NT2/D1 (cell line): ENCODE measurements around the gene CDC42EP4.
A peak's percentile ranks its signal among the peaks of the same experiment; 100 is the strongest.
"Not testable (repeated sequence)": the region's sequence is repeated elsewhere in the genome, so short reads cannot be mapped to it uniquely, and the experiment has no call there.

Source experiments
- DNase-seq: peaks from one replicate; pipeline ENCODE4 v3.0.0-alpha.2; 2011; ENCODE audit warnings: low read depth, low spot score
- H3K27me3 ChIP-seq: 2 replicates; pipeline ENCODE4 v1.6.0; 2011; ENCODE audit warnings: mild to moderate bottlenecking; ENCODE audit not compliant: insufficient read length, insufficient read depth
- H3K36me3 ChIP-seq: 2 replicates; pipeline ENCODE4 v1.6.1; 2011; ENCODE audit warnings: mild to moderate bottlenecking, low read length, mixed read lengths; ENCODE audit not compliant: insufficient read depth, insufficient read length
- H3K4me1 ChIP-seq: 2 replicates; pipeline ENCODE4 v1.5.1; 2011; ENCODE audit not compliant: insufficient read depth, insufficient read length
- H3K4me3 ChIP-seq: 2 replicates; pipeline ENCODE4 v1.5.1; 2011; ENCODE audit warnings: low read depth; ENCODE audit not compliant: insufficient read length
- H3K9ac ChIP-seq: 2 replicates; pipeline ENCODE4 v1.6.0; 2011; ENCODE audit warnings: low read depth; ENCODE audit not compliant: insufficient read length
- H3K9me3 ChIP-seq: 2 replicates; pipeline ENCODE4 v1.5.1; 2011; ENCODE audit warnings: mild to moderate bottlenecking, low read length; ENCODE audit not compliant: insufficient read depth
- SUZ12 ChIP-seq: IDR thresholded peaks from 2 replicates; pipeline ENCODE4 v1.6.1; 2011; ENCODE audit not compliant: insufficient read length, insufficient read depth; ENCODE audit errors: extremely low read depth
- YY1 ChIP-seq: IDR thresholded peaks from 2 replicates; pipeline ENCODE4 v1.6.1; 2011; ENCODE audit not compliant: insufficient read length, insufficient read depth
- ZNF274 ChIP-seq: IDR thresholded peaks from 2 replicates; pipeline ENCODE4 v1.6.1; 2011; ENCODE audit warnings: mild to moderate bottlenecking, low read depth, low read length

CDC42EP4 gene

DNA sequence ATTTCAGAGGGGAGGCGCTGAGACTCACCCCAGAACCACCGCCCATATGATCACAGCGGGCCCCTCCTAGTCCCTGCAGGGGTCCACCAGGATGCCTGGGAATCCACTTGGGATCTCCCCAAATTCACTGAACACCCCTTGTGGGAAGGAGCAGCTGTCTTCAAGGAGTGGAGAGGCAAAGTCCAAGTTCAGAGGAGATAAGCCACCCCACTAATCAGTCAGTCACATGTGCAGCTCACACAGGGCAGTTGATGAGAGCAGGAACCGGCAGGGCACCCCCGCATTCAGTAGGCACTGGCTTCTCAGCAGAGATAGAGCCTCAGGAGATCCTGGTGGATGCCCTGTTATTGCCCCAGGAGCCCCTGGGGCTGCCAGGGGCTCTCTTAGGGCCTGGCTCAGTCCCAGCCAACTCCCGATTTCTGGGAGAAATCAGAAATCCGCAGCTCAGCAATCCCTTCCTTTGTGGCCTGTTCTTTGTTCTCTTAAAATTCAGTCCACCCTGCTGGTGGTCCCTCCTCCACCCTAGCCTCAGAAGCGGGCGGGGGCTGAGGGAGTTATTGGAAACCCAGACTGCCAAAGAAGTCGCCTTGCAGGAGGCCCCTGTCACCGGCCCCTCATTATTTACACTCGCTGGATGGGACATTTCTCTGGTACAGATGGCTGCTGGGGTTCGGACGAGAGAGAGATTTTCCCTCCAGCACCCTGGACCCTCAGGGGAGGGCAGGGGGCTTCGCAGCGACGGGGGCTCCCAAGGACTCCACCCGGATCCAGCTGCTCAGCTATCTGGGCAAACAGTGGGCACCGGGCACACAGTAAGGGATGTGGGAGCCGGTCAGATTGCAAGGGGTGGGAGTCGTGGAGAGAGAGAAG, 1.8 kb downstream of the CDC42EP4 start:
- Histone ChIP-seq H3K9me3 (peaks cover 7% of the 10 kb centered on the region; the same call in 1 of the 2 replicates), H3K27me3 (no peaks in the 10 kb centered on the region), H3K9ac (peak overlapping the region; percentile 96), H3K4me1 (peaks cover 32% of the 10 kb centered on the region), H3K4me3 (peak overlapping the region; percentile 99), H3K36me3 (peaks cover 16% of the 10 kb centered on the region)
- DNase-seq: no peak
- TF ChIP-seq YY1 (no peak), ZNF274 (no peak)

DNA sequence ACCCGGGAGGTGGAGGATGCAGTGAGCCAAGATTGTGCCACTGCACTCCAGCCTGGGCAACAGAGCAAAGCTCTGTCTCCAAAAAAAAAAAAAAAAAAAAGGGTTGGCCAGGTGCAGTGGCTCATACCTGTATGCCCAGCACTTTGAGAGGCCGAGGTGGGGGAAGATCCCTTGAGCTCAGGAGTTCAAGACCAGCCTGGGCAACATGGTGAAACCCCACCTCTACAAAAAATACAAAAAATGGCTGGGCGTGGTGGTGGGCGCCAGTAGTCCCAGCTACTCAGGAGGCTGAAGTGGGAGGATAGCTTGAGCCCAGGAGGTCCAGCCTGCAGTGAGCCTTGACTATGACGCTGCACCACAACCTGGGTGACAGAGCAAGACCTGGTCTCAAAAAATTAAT, 2.8 kb downstream of the CDC42EP4 start:
- Histone ChIP-seq H3K9ac (peak overlapping the region; percentile 96), H3K36me3 (peaks cover 16% of the 10 kb centered on the region), H3K4me3 (peak overlapping the region; percentile 99), H3K4me1 (peaks cover 30% of the 10 kb centered on the region)
- H3K27me3 ChIP-seq, DNase-seq, H3K9me3 ChIP-seq: not testable (repeated sequence)

DNA sequence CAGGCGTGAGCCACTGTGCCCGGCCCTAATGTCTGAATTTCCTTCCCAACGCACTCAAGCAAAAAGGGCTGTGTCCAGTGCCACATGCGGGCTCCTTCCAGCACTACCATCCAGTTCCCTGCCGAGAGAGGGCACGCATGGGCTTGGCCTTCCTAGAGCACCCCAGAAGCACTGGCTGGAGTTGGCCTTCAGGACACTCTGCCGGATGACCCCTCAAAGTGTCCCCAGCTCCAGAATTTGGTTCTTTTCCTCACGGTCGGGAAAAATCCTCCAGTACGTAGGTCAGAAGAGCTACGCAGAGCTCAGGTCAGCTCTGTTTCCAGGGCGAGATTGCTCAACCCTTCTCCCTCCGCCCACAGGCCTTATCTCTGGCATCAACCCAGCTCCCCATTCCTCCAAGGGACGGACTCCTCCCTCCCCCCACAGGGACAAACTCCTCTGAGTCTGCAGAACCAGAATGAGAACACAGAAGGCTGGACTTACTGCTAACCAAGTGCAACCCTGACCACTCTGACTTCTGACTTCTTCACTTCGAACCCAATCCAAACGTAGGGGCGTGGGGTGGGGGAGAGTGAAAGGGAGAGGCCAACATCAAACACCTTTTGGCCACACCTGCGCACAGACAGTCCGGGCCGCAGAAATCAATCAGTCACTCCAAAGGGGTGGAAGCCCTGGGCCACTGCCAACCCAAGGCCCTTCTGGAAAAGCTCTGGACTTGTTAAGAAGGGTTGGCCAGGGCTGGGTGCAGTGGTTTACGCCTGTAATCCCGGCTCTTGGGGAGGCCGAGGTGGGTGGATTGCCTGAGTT, 3.6 kb downstream of the CDC42EP4 start:
- DNase-seq: no peak
- H3K9me3 ChIP-seq: no peaks in the 10 kb centered on the region
- peak overlapping the region; percentile 69 for H3K9ac ChIP-seq
- H3K4me1 ChIP-seq: peaks cover 29% of the 10 kb centered on the region
- no peak for TF ChIP-seq YY1
- no peak for TF ChIP-seq ZNF274
- TF ChIP-seq SUZ12: no peak
- H3K36me3 ChIP-seq: peaks cover 16% of the 10 kb centered on the region
- no peaks in the 10 kb centered on the region for H3K27me3 ChIP-seq
- peak overlapping the region; percentile 3 for H3K4me3 ChIP-seq

DNA sequence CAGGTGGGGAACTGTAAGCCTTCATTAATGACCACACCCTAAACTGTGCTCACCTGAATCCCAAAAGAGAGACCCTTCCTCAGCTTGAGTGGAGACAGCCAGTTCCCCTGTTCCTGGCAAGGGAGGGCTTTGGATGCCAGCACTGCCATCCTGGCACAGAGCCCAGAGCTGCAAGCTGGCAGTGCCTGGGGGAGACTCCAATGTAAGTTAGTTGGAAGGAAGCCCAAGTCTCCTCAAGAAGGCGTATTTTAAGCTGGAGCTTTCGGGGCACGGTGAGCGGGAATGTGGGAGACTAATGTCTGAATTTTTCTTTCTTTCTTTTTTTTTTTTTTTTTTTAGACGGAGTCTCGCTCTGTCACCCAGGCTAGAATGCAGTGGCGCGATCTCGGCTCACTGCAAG, 4.7 kb downstream of the CDC42EP4 start:
- Histone ChIP-seq H3K27me3 (no peaks in the 10 kb centered on the region), H3K9ac (peak overlapping the region; percentile 57), H3K36me3 (peaks cover 16% of the 10 kb centered on the region), H3K4me3 (no peak overlapping the region), H3K9me3 (no peaks in the 10 kb centered on the region), H3K4me1 (peaks cover 29% of the 10 kb centered on the region)
- TF ChIP-seq ZNF274: no peak
- TF ChIP-seq YY1: no peak
- TF ChIP-seq SUZ12: no peak
- DNase-seq: no peak

DNA sequence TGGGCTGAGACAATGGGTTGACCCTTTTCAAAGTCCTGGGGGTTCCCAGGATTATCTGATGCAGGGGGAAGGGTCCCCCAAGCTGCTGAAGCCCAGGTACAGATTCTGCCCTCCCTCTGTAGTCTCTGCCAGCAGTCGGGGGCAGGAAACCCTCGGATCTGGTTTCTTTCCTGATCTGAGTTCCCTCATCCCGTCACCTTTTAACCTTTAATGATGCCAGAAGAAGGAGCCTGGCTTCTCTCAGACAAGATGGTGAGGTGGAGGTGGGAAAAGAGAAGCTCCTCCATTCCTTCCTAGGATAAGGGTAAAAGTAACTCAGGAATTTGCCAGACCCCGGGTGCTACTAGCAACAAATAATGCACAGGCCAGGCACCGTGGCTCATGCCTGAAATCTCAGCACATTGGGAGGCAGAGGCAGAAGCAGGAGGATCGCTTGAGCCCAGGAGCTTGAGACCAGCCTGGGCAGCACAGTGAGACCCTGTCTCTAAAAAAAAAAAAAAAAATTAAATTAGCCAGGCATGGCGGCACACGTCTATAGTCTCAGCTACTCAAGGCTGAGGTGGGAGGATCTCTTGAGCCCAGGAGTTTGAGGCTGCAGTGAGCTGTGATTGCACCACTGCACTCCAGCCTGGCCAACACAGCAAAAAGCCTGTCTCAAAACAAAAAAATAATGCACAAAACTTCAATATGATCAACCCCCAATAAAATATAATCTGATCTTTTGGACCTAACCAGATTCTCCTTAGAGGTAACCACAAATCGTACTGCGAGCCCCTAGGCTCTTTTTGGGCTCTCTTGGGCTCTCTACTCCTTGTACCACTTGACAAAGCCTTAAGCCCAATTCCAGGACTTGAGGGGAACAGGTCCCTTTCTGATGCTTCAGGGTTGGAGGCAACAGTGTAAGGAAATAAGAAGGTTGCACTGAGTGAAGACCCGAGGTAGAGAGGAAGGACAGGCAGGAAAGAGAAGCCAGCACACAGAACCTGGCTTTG, 5.7 kb downstream of the CDC42EP4 start:
- Histone ChIP-seq H3K27me3 (no peaks in the 10 kb centered on the region), H3K4me3 (no peak overlapping the region), H3K9me3 (no peaks in the 10 kb centered on the region), H3K4me1 (peaks cover 29% of the 10 kb centered on the region), H3K9ac (no peak overlapping the region), H3K36me3 (peaks cover 19% of the 10 kb centered on the region)
- TF ChIP-seq YY1 (no peak), ZNF274 (no peak), SUZ12 (no peak)
- no peak for DNase-seq

DNA sequence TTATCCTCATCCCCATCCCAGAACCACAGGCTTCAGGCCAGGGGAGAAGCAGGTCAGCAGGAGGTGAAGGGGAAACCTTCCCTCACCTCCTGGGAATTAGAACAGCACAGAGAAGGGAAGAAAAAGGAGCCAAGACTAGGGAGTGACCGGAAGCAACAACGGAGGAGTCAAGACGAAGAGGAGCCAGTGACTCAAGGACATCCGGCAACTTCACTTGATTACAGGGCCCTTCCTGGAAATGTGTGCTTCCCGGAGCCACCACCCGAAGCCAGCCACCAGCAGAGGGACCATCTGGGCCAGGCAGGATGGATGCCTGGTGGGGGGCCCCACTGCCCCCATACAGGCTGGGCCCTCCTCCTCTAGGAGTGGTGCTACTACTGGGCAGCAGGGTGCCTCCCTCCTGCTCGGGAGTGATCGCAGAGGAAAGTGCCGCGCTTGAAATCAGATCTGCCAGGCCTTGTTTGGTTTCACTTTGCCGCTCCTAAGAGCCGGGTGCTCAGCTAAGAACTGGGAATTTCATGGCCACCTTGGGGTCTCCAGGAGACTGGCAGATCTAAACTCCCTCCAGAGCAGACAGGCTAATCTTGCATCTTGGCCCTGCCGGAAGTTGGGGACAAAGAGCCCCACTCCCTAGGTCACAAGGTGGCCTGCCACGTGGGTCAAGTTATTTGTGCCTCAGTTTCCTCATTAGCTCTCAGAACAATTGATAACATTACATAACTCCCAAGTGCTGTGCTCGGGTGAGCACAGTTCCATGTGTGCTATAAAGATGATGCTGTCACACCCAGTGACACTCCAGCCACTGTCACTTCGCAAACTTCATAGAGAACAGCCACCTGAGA, 6.6 kb downstream of the CDC42EP4 start:
- Histone ChIP-seq H3K4me1 (peaks cover 33% of the 10 kb centered on the region), H3K9me3 (no peaks in the 10 kb centered on the region), H3K9ac (peak overlapping the region; percentile 36), H3K4me3 (no peak overlapping the region), H3K27me3 (no peaks in the 10 kb centered on the region), H3K36me3 (peaks cover 21% of the 10 kb centered on the region)
- TF ChIP-seq YY1 (no peak), SUZ12 (no peak), ZNF274 (no peak)
- DNase-seq: no peak
